ENCODE results near the gene PRRG1. TPM values are rescaled to one million over a fixed set of nuclear protein-coding genes. Genes with fewer than 3 reads are reported as not detected.

The PRRG1 gene
- total and polyA plus RNA-seq, 2 of the 13 experiments (the other 11 are each of a cell fraction or from before 2014, with no cell fraction given): 5.0 to 11.0 TPM

GRCh38 chrX:37378404-37378803 lies 29.2 kb downstream of the PRRG1 start (continued):
- TF ChIP-seq CSRNP1 (CRISPR knock-in tag; IDR thresholded peaks at IDR 0.05) (no peak), ZFYVE20 (CRISPR knock-in tag; IDR thresholded peaks at IDR 0.05; ENCODE audit: borderline replicate concordance, low read depth) (no peak), MLLT10 (CRISPR knock-in tag; IDR thresholded peaks at IDR 0.05) (no peak), CHD4 (IDR thresholded peaks at IDR 0.05; ENCODE audit: borderline replicate concordance, low read length) (no peak), MEIS2 (CRISPR knock-in tag; IDR thresholded peaks at IDR 0.05) (no peak), ZNF547 (CRISPR knock-in tag; IDR thresholded peaks at IDR 0.05) (no peak), KDM5B (CRISPR knock-in tag; IDR thresholded peaks at IDR 0.05; ENCODE audit: borderline replicate concordance) (no peak), ZFAT (CRISPR knock-in tag; conservative IDR thresholded peaks at IDR 0.05) (no peak), ZSCAN21 (CRISPR knock-in tag; IDR thresholded peaks at IDR 0.05; ENCODE audit: borderline replicate concordance) (no peak)

- Histone ChIP-seq H3K36me3 (replicated peaks in 1 of 2; ENCODE audit: control insufficient read depth in 1 of 2, insufficient read depth in 2 of 2, low read length in 2 of 2) (no peaks in the 10 kb centered on the region), H3K4me2 (ENCODE audit: low read depth, low read length) (no peak overlapping the region), H3K9ac (ENCODE audit: insufficient read depth, low read depth, low read length) (no peak overlapping the region), H3K9me3 (ENCODE audit: low read length) (no peaks in the 10 kb centered on the region), H3K79me2 (ENCODE audit: insufficient read depth, low read length) (peaks cover 23% of the 10 kb centered on the region), H3K27me3 (ENCODE audit: control insufficient read depth in 1 of 2, insufficient read depth in 2 of 2, low read length in 2 of 2) (no peaks in the 10 kb centered on the region), H2AFZ (ENCODE audit: low read length) (no peak overlapping the region), H4K20me1 (ENCODE audit: insufficient read depth, low read length) (no peaks in the 10 kb centered on the region), H3K4me1 (ENCODE audit: insufficient read depth, low read length) (peaks cover 4% of the 10 kb centered on the region), H3K27ac (ENCODE audit: extremely low read length, insufficient read depth, low read length) (no peak overlapping the region), H3K4me3 (replicated peaks in 1 of 3; ENCODE audit: insufficient read depth in 1 of 3, low read depth in 2 of 3, low read length in 3 of 3) (no peak overlapping the region)
- ATAC-seq: no peak
- no peak for DNase-seq (ENCODE audit: low spot score)
- POLR2A ChIA-PET: no interaction called here
- in situ Hi-C loops (cut with HindIII; ENCODE audit: extremely low pct_ligation_motif_present, low pct_unique_long_range_greater_than_20kb) (no loop called here), intact Hi-C loops (cut with micrococcal nuclease; ENCODE audit: unreplicated experiment) (no loop called here)
- WGBS (ENCODE audit: low lambda C conversion rate): 100% methylated on average over 1 of the region's 1 CpG
- CTCF ChIA-PET (ENCODE audit: low intra/inter-chr PET ratio, low total read pairs): no interaction called here
- no peak for FAIRE-seq
- no TSS peak for BruUV-seq (replicated peaks)
- TF ChIP-seq HOXA9 (CRISPR knock-in tag; IDR thresholded peaks at IDR 0.05; ENCODE audit: borderline replicate concordance) (no peak), RAD21 (CRISPR knock-in tag; IDR thresholded peaks at IDR 0.05) (no peak), HIC2 (CRISPR knock-in tag; IDR thresholded peaks at IDR 0.05; ENCODE audit: low read depth) (no peak), NFE2 (CRISPR knock-in tag; IDR thresholded peaks at IDR 0.05) (no peak), ZBTB4 (CRISPR knock-in tag; IDR thresholded peaks at IDR 0.05; ENCODE audit: borderline replicate concordance) (no peak)
Measured at GRCh38 chrX:37378830-37379229, 29.7 kb downstream of the PRRG1 start.

Data from HepG2 (cell line).